ENCODE results near the gene KLRG1. TPM values are rescaled to one million over a fixed set of nuclear protein-coding genes. Genes with fewer than 3 reads are reported as not detected.

The KLRG1 gene
- total RNA-seq, 4 donors from 2014 or later: 0.46 to 1.9 (median 1.4) TPM

GRCh38 chr12:9043766-9044165, 54.4 kb downstream of the KLRG1 start:
- DNase-seq (peak in 1 of 2 donors; percentile 16), ATAC-seq (no peak)
- no peak for TF ChIP-seq POLR2A (IDR thresholded peaks at IDR 0.05)
- TF ChIP-seq CTCF (IDR thresholded peaks at IDR 0.05 in 4 of 5, conservative IDR thresholded peaks at IDR 0.05 in 1 of 5): no peak
- no peaks in the 10 kb centered on the region for H3K27me3 ChIP-seq
- no peak overlapping the region for H3K4me3 ChIP-seq
- H3K4me1 ChIP-seq: peaks cover 0 to 17% of the 10 kb centered on the region in 2 donors
- H3K27ac ChIP-seq: peak overlapping the region in 1 of 4 donors; percentile 29
- intact Hi-C loops (cut with DNase I; ENCODE audit: low total_unique reads) (no loop called here), in situ Hi-C loops (cut with MboI; ENCODE audit: low sequenced_read_pairs in 4 of 4) (loop anchor here (5.0 to 25.0 kb wide), 3 partner anchors 89 to 356 kb away; partner anchors contain the start of gene RIMKLB (in 2 of the 4))
- H3K9me3 ChIP-seq: no peaks in the 10 kb centered on the region
- H3K36me3 ChIP-seq: no peaks in the 10 kb centered on the region

GRCh38 chr12:9047105-9047504, 57.8 kb downstream of the KLRG1 start:
- H3K36me3 ChIP-seq: no peaks in the 10 kb centered on the region

GRCh38 chr12:9048930-9049329, 59.6 kb downstream of the KLRG1 start:
- in situ Hi-C loops (cut with MboI; ENCODE audit: low sequenced_read_pairs in 4 of 4) (loop anchor here in 3 of 4 donors (10.0 to 25.0 kb wide), 2 partner anchors 94 to 362 kb away; partner anchors contain the start of gene RIMKLB (in 2 of the 3)), intact Hi-C loops (cut with DNase I; ENCODE audit: low total_unique reads) (no loop called here)
- TF ChIP-seq CTCF (IDR thresholded peaks at IDR 0.05 in 4 of 5, conservative IDR thresholded peaks at IDR 0.05 in 1 of 5): no peak
- no peak for TF ChIP-seq POLR2A (IDR thresholded peaks at IDR 0.05)
- Histone ChIP-seq H3K36me3 (no peaks in the 10 kb centered on the region), H3K4me1 (peaks cover 0 to under 1% of the 10 kb centered on the region in 2 donors), H3K27me3 (no peaks in the 10 kb centered on the region), H3K27ac (no peak overlapping the region), H3K4me3 (no peak overlapping the region), H3K9me3 (no peaks in the 10 kb centered on the region)
- ATAC-seq (no peak), DNase-seq (no peak)

More at GRCh38 chr12:9047105-9047504, 57.8 kb downstream of the KLRG1 start:
- peaks cover 0 to 11% of the 10 kb centered on the region in 2 donors for H3K4me1 ChIP-seq
- H3K27ac ChIP-seq: no peak overlapping the region
- no peaks in the 10 kb centered on the region for H3K9me3 ChIP-seq
- in situ Hi-C loops (cut with MboI; ENCODE audit: low sequenced_read_pairs in 4 of 4) (loop anchor here in 3 of 4 donors (10.0 to 25.0 kb wide), 2 partner anchors 92 to 360 kb away; partner anchors contain the start of gene RIMKLB (in 2 of the 3)), intact Hi-C loops (cut with DNase I; ENCODE audit: low total_unique reads) (no loop called here)
- DNase-seq: no peak
- no peaks in the 10 kb centered on the region for H3K27me3 ChIP-seq
- no peak overlapping the region for H3K4me3 ChIP-seq
- no peak for ATAC-seq
- no peak for TF ChIP-seq CTCF (IDR thresholded peaks at IDR 0.05 in 4 of 5, conservative IDR thresholded peaks at IDR 0.05 in 1 of 5)
- no peak for TF ChIP-seq POLR2A (IDR thresholded peaks at IDR 0.05)

- H3K27ac ChIP-seq: no peak overlapping the region
- H3K27me3 ChIP-seq: no peaks in the 10 kb centered on the region
- in situ Hi-C loops (cut with MboI; ENCODE audit: low sequenced_read_pairs in 4 of 4): loop anchor here (5.0 to 25.0 kb wide), 3 partner anchors 95 to 362 kb away; partner anchors contain the start of gene RIMKLB (in 3 of the 4)
- DNase-seq: no peak
- intact Hi-C loops (cut with DNase I; ENCODE audit: low total_unique reads): no loop called here
- TF ChIP-seq CTCF (IDR thresholded peaks at IDR 0.05 in 4 of 5, conservative IDR thresholded peaks at IDR 0.05 in 1 of 5): peak in 4 of 5 experiments; percentile 30 to 53 (median 39)
- no peak for TF ChIP-seq POLR2A (IDR thresholded peaks at IDR 0.05)
- H3K4me3 ChIP-seq: no peak overlapping the region
- H3K9me3 ChIP-seq: no peaks in the 10 kb centered on the region
- H3K36me3 ChIP-seq: no peaks in the 10 kb centered on the region
- peak; percentile 58 to 62 for ATAC-seq
- no peaks in the 10 kb centered on the region for H3K4me1 ChIP-seq
These were observed 60.3 kb downstream of the KLRG1 start for GRCh38 chr12:9049520-9050133.

Data from gastrocnemius medialis (tissue), 4 donors.